ENCODE data around the gene CENPQ.

The CENPQ gene

GRCh38 chr6:49506569-49507111 lies 43.5 kb downstream of the CENPQ start:
- Histone ChIP-seq H3K27me3 (ENCODE audit: insufficient read depth, low read length) (no peaks in the 10 kb centered on the region), H3K4me3 (ENCODE audit: low read length) (no peak overlapping the region), H3K27ac (ENCODE audit: low read length) (no peak overlapping the region), H3K4me1 (ENCODE audit: insufficient read depth, low read length) (no peaks in the 10 kb centered on the region), H3K9ac (ENCODE audit: low read depth, low read length) (no peak overlapping the region), H3K36me3 (ENCODE audit: insufficient read depth, low read depth, low read length) (no peaks in the 10 kb centered on the region), H3K9me3 (ENCODE audit: insufficient read depth, low read depth, low read length) (no peaks in the 10 kb centered on the region)

DNA sequence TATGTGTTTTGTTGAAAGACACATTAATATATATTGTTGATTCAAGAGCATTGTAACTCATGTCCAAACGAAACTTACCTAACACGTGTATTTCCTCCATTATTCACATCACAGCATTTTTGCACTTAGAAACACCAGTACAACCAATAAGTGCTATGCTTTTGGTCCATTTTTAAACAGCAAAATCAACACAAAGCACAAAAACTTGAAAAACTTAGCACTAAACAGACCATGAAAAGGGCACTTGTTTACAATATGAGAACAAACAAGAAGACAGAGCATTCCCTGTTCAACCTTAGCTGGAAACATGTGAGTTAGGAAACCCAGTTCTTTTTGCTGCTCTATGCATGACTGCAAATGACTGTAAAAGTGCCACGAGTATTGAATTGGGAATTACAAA lies 46.2 kb downstream of the CENPQ start:
- H3K36me3 ChIP-seq (ENCODE audit: insufficient read depth, low read depth, low read length): no peaks in the 10 kb centered on the region
- no peaks in the 10 kb centered on the region for H3K9me3 ChIP-seq (ENCODE audit: insufficient read depth, low read depth, low read length)
- H3K27me3 ChIP-seq (ENCODE audit: insufficient read depth, low read length): no peaks in the 10 kb centered on the region
- no peak overlapping the region for H3K4me3 ChIP-seq (ENCODE audit: low read length)
- H3K27ac ChIP-seq (ENCODE audit: low read length): no peak overlapping the region
- H3K4me1 ChIP-seq (ENCODE audit: insufficient read depth, low read length): no peaks in the 10 kb centered on the region; the same call in 1 of the 2 replicates
- no peak overlapping the region for H3K9ac ChIP-seq (ENCODE audit: low read depth, low read length)

- H3K27ac ChIP-seq (ENCODE audit: low read length): no peak overlapping the region
- H3K4me3 ChIP-seq (ENCODE audit: low read length): no peak overlapping the region
- H3K9ac ChIP-seq (ENCODE audit: low read depth, low read length): no peak overlapping the region
- H3K9me3 ChIP-seq (ENCODE audit: insufficient read depth, low read depth, low read length): no peaks in the 10 kb centered on the region
- no peaks in the 10 kb centered on the region; the same call in 1 of the 2 replicates for H3K4me1 ChIP-seq (ENCODE audit: insufficient read depth, low read length)
- no peaks in the 10 kb centered on the region for H3K36me3 ChIP-seq (ENCODE audit: insufficient read depth, low read depth, low read length)
- no peaks in the 10 kb centered on the region for H3K27me3 ChIP-seq (ENCODE audit: insufficient read depth, low read length)
Measured at GRCh38 chr6:49513153-49513989, 50.2 kb downstream of the CENPQ start.

DNA sequence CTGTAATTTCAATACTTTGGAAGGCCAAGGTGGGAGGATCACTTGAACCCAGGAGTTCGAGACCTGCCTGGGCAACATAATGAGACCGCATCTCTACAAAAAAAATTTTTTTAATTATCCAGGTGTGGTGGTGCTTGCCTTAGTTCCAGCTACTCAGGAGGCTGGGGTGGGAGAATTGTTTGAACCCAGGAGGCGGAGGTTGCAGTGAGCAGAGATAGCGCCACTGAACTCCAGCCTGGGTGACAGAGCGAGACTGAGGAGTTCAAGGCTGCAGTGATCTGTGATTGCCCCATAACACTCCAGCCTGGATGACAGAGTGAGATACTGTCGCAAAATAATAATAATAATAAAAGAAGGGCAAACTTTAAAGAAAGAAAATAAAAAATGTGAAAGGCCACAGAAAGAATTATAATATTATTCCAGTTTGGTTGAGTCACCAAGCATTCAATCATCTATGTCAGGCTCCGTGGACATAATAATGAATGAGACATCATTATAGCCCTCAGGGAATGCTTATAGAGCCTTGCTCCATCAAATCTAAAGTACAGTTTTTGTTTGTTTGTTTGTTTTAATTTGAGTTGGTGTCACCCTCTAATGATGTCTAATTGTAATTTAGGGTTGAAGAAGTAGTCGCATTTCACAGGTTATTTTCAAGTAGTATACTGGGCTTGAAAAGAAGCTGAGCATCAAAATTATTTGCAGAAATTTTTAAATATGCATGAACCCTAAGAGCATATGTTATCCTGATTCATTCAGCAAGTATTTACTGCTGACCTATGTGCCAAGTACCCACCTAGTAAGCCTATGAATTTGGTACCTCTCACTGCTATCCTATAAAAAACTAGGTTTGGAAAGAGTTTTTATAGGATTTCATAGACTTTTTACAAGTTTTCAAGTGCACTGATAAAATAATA lies 51.7 kb downstream of the CENPQ start:
- Histone ChIP-seq H3K4me1 (ENCODE audit: insufficient read depth, low read length) (no peaks in the 10 kb centered on the region; the same call in 1 of the 2 replicates), H3K27ac (ENCODE audit: low read length) (no peak overlapping the region), H3K4me3 (ENCODE audit: low read length) (no peak overlapping the region), H3K9me3 (ENCODE audit: insufficient read depth, low read depth, low read length) (no peaks in the 10 kb centered on the region), H3K36me3 (ENCODE audit: insufficient read depth, low read depth, low read length) (no peaks in the 10 kb centered on the region), H3K27me3 (ENCODE audit: insufficient read depth, low read length) (no peaks in the 10 kb centered on the region), H3K9ac (ENCODE audit: low read depth, low read length) (no peak overlapping the region)

DNA sequence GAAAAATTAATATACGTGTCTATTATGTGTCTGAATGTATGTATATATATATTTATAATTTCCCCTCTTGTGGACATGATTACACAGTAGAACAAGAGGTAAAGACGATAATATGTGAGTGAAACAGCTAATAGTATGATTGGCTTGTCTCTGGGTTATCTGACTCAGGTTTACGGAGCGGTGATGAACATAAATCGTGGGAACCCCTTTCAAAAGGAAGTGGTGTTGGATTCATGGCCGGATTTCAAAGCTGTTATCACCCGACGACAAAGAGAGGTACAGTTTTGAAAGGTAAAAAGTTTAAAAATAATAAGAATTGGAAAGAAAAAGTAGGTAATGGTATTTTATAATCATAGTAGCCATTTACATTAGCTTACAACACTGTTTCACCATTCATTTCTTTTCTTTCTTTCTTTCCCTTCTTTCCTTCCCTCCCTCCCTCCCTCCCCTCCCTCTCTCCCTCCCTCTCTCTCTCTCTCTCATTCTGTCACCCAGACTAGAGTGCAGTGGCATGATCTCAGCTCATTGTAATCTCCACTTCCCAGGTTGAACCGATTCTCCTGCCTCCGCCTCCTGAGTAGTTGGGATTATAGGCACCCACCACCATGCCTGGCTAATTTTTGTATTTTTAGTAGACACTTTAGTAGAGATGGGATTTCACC lies 52.4 kb downstream of the CENPQ start:
- no peaks in the 10 kb centered on the region for H3K36me3 ChIP-seq (ENCODE audit: insufficient read depth, low read depth, low read length)

GRCh38 chr6:49516147-49516505 lies 53.0 kb downstream of the CENPQ start:
- Histone ChIP-seq H3K4me1 (ENCODE audit: insufficient read depth, low read length) (no peaks in the 10 kb centered on the region; the same call in 1 of the 2 replicates), H3K4me3 (ENCODE audit: low read length) (no peak overlapping the region), H3K27ac (ENCODE audit: low read length) (no peak overlapping the region), H3K27me3 (ENCODE audit: insufficient read depth, low read length) (no peaks in the 10 kb centered on the region), H3K9ac (ENCODE audit: low read depth, low read length) (no peak overlapping the region), H3K36me3 (ENCODE audit: insufficient read depth, low read depth, low read length) (no peaks in the 10 kb centered on the region), H3K9me3 (ENCODE audit: insufficient read depth, low read depth, low read length) (no peaks in the 10 kb centered on the region)

More for the DNA sequence above, 52.4 kb downstream of the CENPQ start:
- Histone ChIP-seq H3K4me3 (ENCODE audit: low read length) (no peak overlapping the region), H3K27me3 (ENCODE audit: insufficient read depth, low read length) (no peaks in the 10 kb centered on the region), H3K9ac (ENCODE audit: low read depth, low read length) (no peak overlapping the region), H3K9me3 (ENCODE audit: insufficient read depth, low read depth, low read length) (no peaks in the 10 kb centered on the region), H3K4me1 (ENCODE audit: insufficient read depth, low read length) (no peaks in the 10 kb centered on the region; the same call in 1 of the 2 replicates), H3K27ac (ENCODE audit: low read length) (no peak overlapping the region)

DNA sequence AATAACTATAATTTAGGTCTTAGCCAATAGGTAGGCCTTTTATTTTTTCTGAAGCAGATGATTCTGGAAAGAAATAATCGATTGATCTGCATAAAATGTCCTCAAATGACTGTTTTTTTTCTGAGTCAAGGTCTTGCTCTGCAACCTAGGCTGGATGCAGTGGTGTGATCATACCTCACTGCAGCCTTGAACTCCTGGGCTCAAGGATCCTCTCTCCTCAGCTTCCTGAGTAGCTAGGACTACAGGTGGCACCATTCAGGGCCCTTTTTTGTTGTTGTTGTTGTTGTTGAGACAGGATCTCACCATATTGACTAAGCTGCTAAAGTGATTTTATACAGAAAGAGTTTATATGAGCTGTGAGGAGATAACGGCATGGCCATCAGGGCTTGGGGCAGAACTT lies 54.7 kb downstream of the CENPQ start:
- no peak overlapping the region for H3K4me3 ChIP-seq (ENCODE audit: low read length)
- no peaks in the 10 kb centered on the region for H3K9me3 ChIP-seq (ENCODE audit: insufficient read depth, low read depth, low read length)
- no peak overlapping the region for H3K27ac ChIP-seq (ENCODE audit: low read length)
- no peak overlapping the region for H3K9ac ChIP-seq (ENCODE audit: low read depth, low read length)
- no peaks in the 10 kb centered on the region for H3K36me3 ChIP-seq (ENCODE audit: insufficient read depth, low read depth, low read length)
- H3K4me1 ChIP-seq (ENCODE audit: insufficient read depth, low read length): no peaks in the 10 kb centered on the region
- H3K27me3 ChIP-seq (ENCODE audit: insufficient read depth, low read length): no peaks in the 10 kb centered on the region

- Histone ChIP-seq H3K27ac (ENCODE audit: low read length) (no peak overlapping the region), H3K9ac (ENCODE audit: low read depth, low read length) (no peak overlapping the region), H3K9me3 (ENCODE audit: insufficient read depth, low read depth, low read length) (no peaks in the 10 kb centered on the region), H3K36me3 (ENCODE audit: insufficient read depth, low read depth, low read length) (no peaks in the 10 kb centered on the region), H3K4me1 (ENCODE audit: insufficient read depth, low read length) (no peaks in the 10 kb centered on the region), H3K4me3 (ENCODE audit: low read length) (no peak overlapping the region), H3K27me3 (ENCODE audit: insufficient read depth, low read length) (no peaks in the 10 kb centered on the region)
Measured at GRCh38 chr6:49519660-49520059, 56.5 kb downstream of the CENPQ start.

DNA sequence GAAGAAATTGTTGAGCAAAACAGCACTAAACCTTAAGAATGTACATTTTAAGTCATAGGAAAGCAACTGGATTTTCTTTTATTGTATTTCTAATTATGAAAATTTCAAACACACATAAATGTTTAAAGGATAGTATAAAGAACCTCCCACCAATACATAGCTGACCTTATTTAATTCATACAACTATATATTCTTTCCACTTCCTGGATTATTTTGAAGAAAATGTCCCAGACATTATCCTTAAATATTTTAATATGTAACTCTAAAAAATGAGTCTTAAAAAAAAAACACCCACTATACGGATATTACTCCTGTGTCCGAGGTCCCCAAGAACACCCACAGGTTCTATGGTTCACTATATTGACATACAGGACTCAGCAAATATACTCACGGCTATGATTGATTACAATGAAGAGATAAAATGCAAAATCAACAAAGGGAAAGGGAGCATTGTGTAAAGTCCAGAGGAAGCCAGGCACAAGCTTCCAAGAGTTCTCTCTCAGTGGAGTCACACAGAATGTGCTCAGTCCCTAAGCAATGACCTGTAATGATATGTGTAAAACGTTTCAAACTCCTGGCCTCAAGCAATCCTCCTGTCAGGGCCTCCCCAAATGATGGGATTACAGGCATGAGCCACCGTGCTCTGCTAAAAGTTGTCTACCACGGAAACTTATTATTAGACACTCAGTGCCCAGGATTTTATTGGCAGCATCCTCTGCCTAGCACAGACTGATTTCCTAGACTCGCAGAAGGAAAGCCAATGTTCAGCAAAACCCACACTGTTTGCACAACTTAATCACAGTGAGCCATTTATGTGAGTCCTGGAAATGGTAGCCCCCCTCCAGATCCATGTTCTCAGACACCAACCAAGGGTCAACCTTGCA lies 59.8 kb downstream of the CENPQ start:
- Histone ChIP-seq H3K4me3 (ENCODE audit: low read length) (no peak overlapping the region), H3K9ac (ENCODE audit: low read depth, low read length) (no peak overlapping the region), H3K4me1 (ENCODE audit: insufficient read depth, low read length) (peaks cover 9% of the 10 kb centered on the region; the same call in 1 of the 2 replicates), H3K9me3 (ENCODE audit: insufficient read depth, low read depth, low read length) (no peaks in the 10 kb centered on the region), H3K27ac (ENCODE audit: low read length) (no peak overlapping the region), H3K36me3 (ENCODE audit: insufficient read depth, low read depth, low read length) (no peaks in the 10 kb centered on the region), H3K27me3 (ENCODE audit: insufficient read depth, low read length) (no peaks in the 10 kb centered on the region)

- Histone ChIP-seq H3K9me3 (ENCODE audit: insufficient read depth, low read depth, low read length) (no peaks in the 10 kb centered on the region), H3K4me1 (ENCODE audit: insufficient read depth, low read length) (peaks cover 9% of the 10 kb centered on the region; the same call in 1 of the 2 replicates), H3K27me3 (ENCODE audit: insufficient read depth, low read length) (no peaks in the 10 kb centered on the region), H3K9ac (ENCODE audit: low read depth, low read length) (no peak overlapping the region), H3K36me3 (ENCODE audit: insufficient read depth, low read depth, low read length) (no peaks in the 10 kb centered on the region), H3K27ac (ENCODE audit: low read length) (no peak overlapping the region), H3K4me3 (ENCODE audit: low read length) (no peak overlapping the region)
Measured at GRCh38 chr6:49523901-49524300, 60.7 kb downstream of the CENPQ start.
